ES-I3 (cell line): ENCODE measurements around the gene ICOSLG.
"Not testable (repeated sequence)": the region's sequence is repeated elsewhere in the genome, so short reads cannot be mapped to it uniquely, and the experiment has no call there.

Experiments used
- H3K36me3 ChIP-seq: 2 replicates; pipeline ENCODE4 v1.6.1; 2013; ENCODE audit warnings: mild to moderate bottlenecking, low read length, control low read depth, moderate library complexity; ENCODE audit not compliant: insufficient read depth
- H3K4me1 ChIP-seq: 2 replicates; pipeline ENCODE4 v1.6.1; 2013; ENCODE audit warnings: mild to moderate bottlenecking, control low read depth, low read length; ENCODE audit not compliant: insufficient read depth
- H3K9ac ChIP-seq: 2 replicates; pipeline ENCODE4 v1.6.1; 2013; ENCODE audit warnings: low read depth, mild to moderate bottlenecking, low read length, moderate library complexity
- H3K9me3 ChIP-seq: 2 replicates; pipeline ENCODE4 v1.6.1; 2013; ENCODE audit warnings: mild to moderate bottlenecking, low read length, moderate library complexity; ENCODE audit not compliant: control insufficient read depth, insufficient read depth

The ICOSLG gene

DNA sequence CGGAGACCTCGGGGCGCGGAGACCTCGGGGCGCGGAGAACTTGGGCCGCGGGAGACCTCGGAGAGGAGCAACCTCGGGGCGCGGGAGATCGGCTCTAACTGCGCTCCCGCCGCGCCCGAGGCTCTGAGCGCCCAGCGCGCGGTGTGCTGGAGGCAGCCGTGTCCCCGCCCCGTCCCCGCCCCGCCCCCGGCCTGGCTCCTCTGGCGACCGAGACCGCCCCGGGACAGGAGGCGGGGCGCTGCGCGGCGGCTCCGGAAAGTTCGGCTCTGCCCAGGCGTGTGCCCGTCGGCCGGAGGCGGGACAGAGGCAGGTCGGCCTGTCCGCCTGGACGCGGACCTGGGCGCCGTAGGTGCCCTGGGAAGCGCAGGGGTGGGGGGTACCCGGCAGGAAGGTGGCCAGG lies at the start of gene ICOSLG:
Gene ICOSLG (minus strand): TSS at position 102 of the 400 bp plus-strand sequence. CDS start 126 bp downstream, outside the sequence.
- not testable (repeated sequence) for H3K4me1 ChIP-seq, H3K9me3 ChIP-seq, H3K9ac ChIP-seq, H3K36me3 ChIP-seq

DNA sequence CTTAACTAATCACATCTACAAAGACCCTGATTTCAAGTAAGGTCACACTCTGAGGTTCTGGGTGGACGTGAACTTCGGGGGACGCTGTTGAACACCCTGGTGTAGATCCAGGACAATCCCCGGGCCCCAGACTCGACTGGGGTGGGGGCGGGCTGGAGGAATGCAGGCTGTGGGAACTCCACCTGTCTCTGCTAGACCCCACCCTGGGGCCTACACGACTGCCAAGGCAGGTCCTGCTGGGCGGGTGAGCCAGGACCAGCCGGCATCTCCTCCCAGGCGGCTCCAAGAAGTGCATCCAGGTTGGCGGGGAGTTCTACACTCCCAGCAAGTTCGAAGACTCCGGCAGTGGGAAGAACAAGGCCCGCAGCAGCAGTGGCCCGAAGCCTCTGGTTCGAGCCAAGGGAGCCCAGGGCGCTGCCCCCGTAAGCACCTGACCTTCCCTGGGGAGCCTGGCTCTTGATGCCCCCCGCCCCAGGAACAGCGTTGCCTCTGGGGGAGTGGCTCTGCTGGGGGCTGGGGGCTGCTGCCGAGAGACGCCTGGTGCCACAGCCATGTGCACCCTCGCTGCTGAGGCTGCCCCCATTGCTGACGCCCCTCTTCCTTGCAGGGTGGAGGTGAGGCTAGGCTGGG lies 48.8 kb upstream of the ICOSLG start:
- H3K9ac ChIP-seq = no peak overlapping the region
- no peaks in the 10 kb centered on the region for H3K9me3 ChIP-seq
- H3K36me3 ChIP-seq = no peaks in the 10 kb centered on the region
- H3K4me1 ChIP-seq = peaks cover 8% of the 10 kb centered on the region; the same call in 1 of the 2 replicates

DNA sequence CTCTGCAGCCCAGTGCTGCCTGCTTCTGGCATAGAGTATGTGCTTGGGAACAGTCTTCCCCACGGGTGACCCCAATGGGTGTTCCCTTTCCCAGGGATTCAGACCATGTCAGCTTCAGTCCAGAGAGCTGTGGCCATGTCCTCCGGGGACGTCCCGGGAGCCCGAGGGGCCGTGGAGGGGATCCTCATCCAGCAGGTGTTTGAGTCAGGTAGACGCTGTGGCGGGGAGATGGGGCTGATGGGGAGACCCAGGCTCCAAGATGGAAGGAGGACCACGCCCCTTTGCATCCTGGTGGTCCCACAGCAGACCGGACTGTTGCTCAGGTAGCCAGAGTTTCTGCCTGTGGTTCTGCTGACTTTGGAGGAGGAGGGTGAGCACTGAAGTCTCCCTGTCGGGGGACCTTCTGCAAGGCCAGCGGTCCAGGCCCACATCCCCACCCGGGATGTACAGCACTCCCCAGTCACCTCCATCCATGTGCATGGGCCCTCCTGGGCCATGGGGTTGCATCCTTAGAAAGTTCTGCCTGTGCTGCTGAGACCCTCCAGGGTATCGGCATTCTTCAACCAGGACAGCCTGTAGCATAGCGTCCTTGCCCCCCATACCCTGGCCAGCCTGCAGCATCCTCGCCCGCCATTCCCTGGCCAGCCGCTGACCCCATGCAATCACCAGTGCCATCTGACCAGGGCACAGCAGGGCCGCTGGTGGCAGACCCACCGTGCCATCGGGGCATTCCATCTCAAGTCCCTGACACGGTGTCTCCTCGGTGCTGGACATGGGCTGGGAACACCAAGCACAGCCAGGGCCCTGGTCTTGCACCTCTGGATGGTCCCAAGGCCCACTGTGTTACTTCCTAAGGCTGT lies 47.7 kb upstream of the ICOSLG start:
- H3K9me3 ChIP-seq = no peaks in the 10 kb centered on the region
- no peaks in the 10 kb centered on the region for H3K36me3 ChIP-seq
- H3K4me1 ChIP-seq = peaks cover 18% of the 10 kb centered on the region
- no peak overlapping the region for H3K9ac ChIP-seq

DNA sequence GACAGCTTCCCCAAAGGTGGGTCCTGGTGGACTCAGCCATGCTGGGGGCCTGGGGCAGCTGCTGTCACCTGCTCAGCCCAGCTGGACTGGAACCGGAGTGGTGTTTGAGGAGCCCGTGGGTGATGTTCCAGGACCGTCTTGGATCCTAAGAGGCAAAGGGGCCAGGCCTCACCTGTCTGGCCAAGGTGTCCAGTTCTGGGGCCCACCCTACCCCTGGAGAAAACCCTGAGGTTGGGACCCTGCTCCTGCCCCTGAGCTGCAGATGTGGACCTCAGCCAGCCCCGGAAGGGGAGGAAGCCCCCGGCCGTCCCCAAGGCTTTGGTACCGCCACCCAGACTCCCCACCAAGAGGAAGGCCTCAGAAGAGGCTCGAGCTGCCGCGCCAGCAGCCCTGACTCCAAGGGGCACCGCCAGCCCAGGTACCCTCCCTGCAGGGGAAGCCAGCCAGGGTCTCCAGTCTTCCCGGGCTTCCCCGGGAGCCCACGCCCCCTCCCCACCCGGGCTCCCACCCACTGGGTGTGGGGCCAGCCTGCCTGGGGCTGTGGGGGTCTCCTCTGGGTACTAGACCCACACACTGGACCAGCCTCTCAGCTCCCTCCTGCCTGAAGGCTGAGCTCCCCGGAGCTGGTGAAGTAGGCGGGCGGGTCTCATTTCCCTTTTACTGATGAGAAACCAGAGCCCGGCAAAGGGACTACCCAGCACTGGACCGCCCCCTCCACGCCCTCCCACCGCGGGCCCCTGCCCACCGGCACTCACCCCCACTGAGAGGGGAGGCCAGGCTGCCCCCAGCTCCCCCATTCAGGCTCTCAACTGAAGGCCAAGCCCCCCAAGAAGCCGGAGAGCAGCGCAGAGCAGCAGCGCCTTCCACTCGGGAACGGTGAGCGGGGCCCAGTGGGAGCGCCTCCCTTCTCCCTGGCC lies 46.2 kb upstream of the ICOSLG start:
- Histone ChIP-seq H3K9me3 (no peaks in the 10 kb centered on the region), H3K4me1 (peaks cover 19% of the 10 kb centered on the region), H3K36me3 (no peaks in the 10 kb centered on the region), H3K9ac (no peak overlapping the region)

DNA sequence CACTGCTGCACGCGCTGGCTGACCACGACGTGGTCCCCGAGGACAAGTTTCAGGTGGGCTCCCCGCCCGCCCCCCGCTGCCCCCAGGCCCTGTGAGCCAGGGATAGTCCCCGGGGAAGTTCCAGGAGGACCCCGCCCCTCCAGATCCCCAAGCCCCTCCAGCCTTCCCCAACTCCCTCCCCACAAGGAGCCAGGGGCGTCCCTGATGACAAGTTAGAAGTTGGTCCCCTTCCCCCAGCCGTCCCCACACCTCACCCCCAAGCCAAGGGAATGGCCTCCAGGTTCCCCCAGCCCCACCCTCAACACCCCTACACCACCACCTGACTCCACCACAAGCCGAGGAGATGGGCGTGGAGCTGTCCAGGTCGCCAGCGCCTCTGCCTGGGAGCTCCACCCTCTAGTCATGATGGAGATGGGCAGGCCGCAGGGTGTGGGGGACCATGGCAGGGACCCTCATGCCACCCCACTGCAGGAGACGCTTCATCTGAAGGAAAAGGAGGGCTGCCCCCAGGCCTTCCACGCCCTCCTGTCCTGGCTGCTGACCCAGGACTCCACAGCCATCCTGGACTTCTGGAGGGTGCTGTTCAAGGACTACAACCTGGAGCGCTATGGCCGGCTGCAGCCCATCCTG lies 45.5 kb upstream of the ICOSLG start:
- H3K4me1 ChIP-seq = peaks cover 19% of the 10 kb centered on the region
- H3K9ac ChIP-seq = peak overlapping the region; percentile 26; the same call in 1 of the 2 replicates
- no peaks in the 10 kb centered on the region for H3K9me3 ChIP-seq
- no peaks in the 10 kb centered on the region for H3K36me3 ChIP-seq

GRCh38 chr21:44285138-44285992 lies 44.6 kb upstream of the ICOSLG start, which contains the start of gene AIRE:
AIRE (plus strand) TSS chr21:44285876; CDS start chr21:44286007, 131 bp downstream.
- H3K36me3 ChIP-seq = no peaks in the 10 kb centered on the region
- peak within 1 kb of the TSS; percentile 26 for H3K9ac ChIP-seq
- no peaks in the 10 kb centered on the region for H3K9me3 ChIP-seq
- peaks cover 19% of the 10 kb centered on the region for H3K4me1 ChIP-seq

- no peaks in the 10 kb centered on the region for H3K36me3 ChIP-seq
- H3K9ac ChIP-seq = no peak overlapping the region
- H3K9me3 ChIP-seq = no peaks in the 10 kb centered on the region
- H3K4me1 ChIP-seq = peaks cover 19% of the 10 kb centered on the region
Measured at GRCh38 chr21:44283948-44284347, 43.2 kb upstream of the ICOSLG start.

DNA sequence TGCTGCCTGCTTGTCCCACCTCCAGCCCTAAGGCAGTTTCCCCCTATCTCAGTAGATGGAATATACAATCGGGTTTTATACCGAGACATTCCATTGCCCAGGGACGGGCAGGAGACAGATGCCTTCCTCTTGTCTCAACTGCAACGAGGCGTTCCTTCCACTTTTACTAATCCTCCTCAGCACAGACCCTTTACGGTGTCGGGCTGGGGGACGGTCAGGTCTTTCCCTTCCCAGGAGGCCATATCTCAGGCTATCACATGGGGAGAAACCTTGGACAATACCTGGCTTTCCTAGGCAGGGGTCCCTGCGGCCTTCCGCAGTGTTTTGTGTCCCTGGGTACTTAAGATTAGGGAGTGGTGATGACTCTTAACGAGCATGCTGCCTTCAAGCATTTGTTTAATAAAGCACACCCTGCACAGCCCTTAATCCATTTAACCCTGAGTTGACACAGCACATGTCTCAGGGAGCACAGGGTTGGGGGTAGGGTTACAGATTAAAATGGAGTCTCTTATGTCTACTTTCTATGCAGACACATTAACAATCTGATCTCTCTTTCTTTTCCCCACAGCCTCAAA lies 42.6 kb upstream of the ICOSLG start:
- H3K4me1 ChIP-seq = peaks cover 19% of the 10 kb centered on the region
- H3K9ac ChIP-seq, H3K36me3 ChIP-seq, H3K9me3 ChIP-seq: not testable (repeated sequence)

DNA sequence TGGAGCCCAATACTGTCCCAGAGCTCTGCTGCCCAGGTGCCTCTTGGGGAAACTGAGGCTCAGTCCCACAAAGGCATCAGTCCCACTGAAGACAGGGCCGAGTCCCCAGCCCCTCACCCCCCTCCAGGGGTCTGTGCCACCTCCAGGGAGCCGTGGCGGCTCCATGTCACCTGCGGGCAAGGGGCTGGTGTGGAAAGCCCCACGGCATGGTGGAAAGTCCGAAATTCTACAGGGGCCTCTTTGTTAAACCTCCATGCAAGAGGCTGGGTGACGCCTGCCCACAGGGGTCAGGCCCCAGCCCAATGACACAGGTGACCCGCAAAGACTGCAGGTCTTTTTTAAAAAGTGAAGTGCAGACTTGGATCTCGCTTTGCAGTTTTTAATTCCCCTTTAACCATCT lies 41.6 kb upstream of the ICOSLG start:
- Histone ChIP-seq H3K9me3 (no peaks in the 10 kb centered on the region), H3K9ac (no peak overlapping the region), H3K36me3 (no peaks in the 10 kb centered on the region), H3K4me1 (peaks cover 19% of the 10 kb centered on the region)

GRCh38 chr21:44281801-44282200 lies 41.1 kb upstream of the ICOSLG start:
- Histone ChIP-seq H3K9ac (no peak overlapping the region), H3K4me1 (peaks cover 19% of the 10 kb centered on the region), H3K9me3 (no peaks in the 10 kb centered on the region), H3K36me3 (no peaks in the 10 kb centered on the region)

GRCh38 chr21:44279354-44280260 lies 38.9 kb upstream of the ICOSLG start:
- Histone ChIP-seq H3K36me3 (no peaks in the 10 kb centered on the region), H3K4me1 (peaks cover 12% of the 10 kb centered on the region), H3K9ac (no peak overlapping the region), H3K9me3 (no peaks in the 10 kb centered on the region)

DNA sequence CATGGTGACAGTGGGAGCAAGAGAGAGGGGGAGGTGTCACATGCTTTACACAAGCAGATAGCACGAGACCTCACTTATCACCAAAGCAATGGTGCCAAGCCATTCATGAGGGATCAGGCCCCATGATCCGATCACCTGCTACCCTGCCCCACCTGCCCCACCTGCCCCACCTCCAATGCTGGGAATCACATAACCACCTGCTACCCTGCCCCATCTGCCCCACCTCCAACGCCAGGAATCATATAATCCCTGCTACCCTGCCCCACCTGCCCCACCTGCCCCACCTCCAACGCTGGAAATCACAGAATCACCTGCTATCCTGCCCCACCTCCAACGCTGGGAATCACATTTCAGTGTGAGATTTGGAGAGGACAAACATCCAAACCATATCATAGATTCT lies 34.3 kb upstream of the ICOSLG start:
- Histone ChIP-seq H3K4me1 (no peaks in the 10 kb centered on the region), H3K9ac (no peak overlapping the region), H3K36me3 (no peaks in the 10 kb centered on the region), H3K9me3 (no peaks in the 10 kb centered on the region)
